IMR-90 (cell line): ENCODE measurements around the gene SCFD1. TPM values are rescaled to one million over a fixed set of nuclear protein-coding genes. Genes with fewer than 3 reads are reported as not detected.

Source experiments
- ATAC-seq: fragments of 200-7000 bp; cut with Tn5 transposase; 2 replicates; pipeline ENCODE4 v1.9.1; 2020; ENCODE audit warnings: low read depth, mild to moderate bottlenecking, moderate library complexity
- BruUV-seq: library from RNA; stranded (reverse); fragments of 400-500 nt; replicated peaks from 2 replicates; lab custom pipeline; 2021; lab: Mats Ljungman, UMichigan
- CTCF ChIA-PET: fragments of 300-600 bp; formaldehyde crosslinking; extraction: SDS; loops from one replicate; lab custom pipeline; 2021; ENCODE audit warnings: antibody characterized with exemption; lab: Yijun Ruan, JAX
- POLR2A ChIA-PET: fragments of 300-600 bp; sonication (Branson Sonifier 250); formaldehyde crosslinking; loops from one replicate; lab custom pipeline; 2022; ENCODE audit warnings: antibody characterized with exemption; ENCODE audit not compliant: unreplicated experiment; lab: Charles Lee
- DNase-seq: peaks from one replicate; pipeline ENCODE4 v3.0.0; 2013
- H2AFZ ChIP-seq: replicated peaks from 2 replicates; pipeline ENCODE3; 2013; ENCODE audit warnings: low read length, mild to moderate bottlenecking; ENCODE audit not compliant: poor library complexity
- H2AK5ac ChIP-seq: 2 replicates; pipeline ENCODE4 v1.6.1; 2013; ENCODE audit warnings: low read depth, low read length, inconsistent platforms
- H2AK9ac ChIP-seq: replicated peaks from 2 replicates; pipeline ENCODE3; 2013; ENCODE audit warnings: mild to moderate bottlenecking, low read depth, low read length, moderate library complexity; ENCODE audit not compliant: poor library complexity
- H2BK120ac ChIP-seq: 2 replicates; pipeline ENCODE4 v1.6.1; 2013; ENCODE audit warnings: low read depth, low read length, inconsistent platforms
- H2BK15ac ChIP-seq: 3 replicates; pipeline ENCODE4 v1.6.1; 2013; ENCODE audit warnings: low read depth, low read length, inconsistent platforms
- H2BK20ac ChIP-seq: 2 replicates; pipeline ENCODE4 v1.6.1; 2013; ENCODE audit warnings: low read depth, mild to moderate bottlenecking, inconsistent platforms, low read length, moderate library complexity
- H2BK5ac ChIP-seq: 2 replicates; pipeline ENCODE4 v1.6.1; 2013; ENCODE audit warnings: mild to moderate bottlenecking, low read depth, low read length, inconsistent platforms; ENCODE audit not compliant: poor library complexity, severe bottlenecking
- H3K14ac ChIP-seq: replicated peaks from 2 replicates; pipeline ENCODE4 v1.6.1; 2013; ENCODE audit warnings: low read depth, low read length, inconsistent platforms
- H3K18ac ChIP-seq: 2 replicates; pipeline ENCODE4 v1.6.1; 2013; ENCODE audit warnings: low read depth, low read length, control low read depth
- H3K23ac ChIP-seq: 2 replicates; pipeline ENCODE4 v1.6.1; 2013; ENCODE audit warnings: low read depth, low read length, inconsistent platforms
- H3K27ac ChIP-seq: 2 replicates; pipeline ENCODE4 v1.5.1; 2013; ENCODE audit warnings: mild to moderate bottlenecking, control low read depth, low read length; ENCODE audit not compliant: insufficient read depth
- H3K27me3 ChIP-seq: 2 replicates; pipeline ENCODE4 v1.6.1; 2013; ENCODE audit warnings: low read length; ENCODE audit not compliant: control insufficient read depth, insufficient read depth
- H3K36me3 ChIP-seq: 2 replicates; pipeline ENCODE4 v1.6.1; 2013; ENCODE audit warnings: low read length, mixed read lengths; ENCODE audit not compliant: control insufficient read depth, insufficient read depth
- H3K4ac ChIP-seq: 2 replicates; pipeline ENCODE4 v1.6.1; 2013; ENCODE audit warnings: low read depth, low read length, inconsistent platforms
- H3K4me1 ChIP-seq: 2 replicates; pipeline ENCODE4 v1.6.1; 2013; ENCODE audit warnings: low read length, mixed read lengths; ENCODE audit not compliant: control insufficient read depth, insufficient read depth
- H3K4me2 ChIP-seq: 2 replicates; pipeline ENCODE4 v1.6.1; 2013; ENCODE audit warnings: low read depth, mild to moderate bottlenecking, control low read depth, low read length, moderate library complexity
- H3K4me3 ChIP-seq: 2 replicates; pipeline ENCODE4 v1.5.1; 2013; ENCODE audit warnings: low read depth, mild to moderate bottlenecking, control low read depth, low read length, moderate library complexity; ENCODE audit not compliant: insufficient read depth
- H3K56ac ChIP-seq: 2 replicates; pipeline ENCODE4 v1.6.1; 2013; ENCODE audit warnings: low read length, inconsistent platforms; ENCODE audit not compliant: insufficient read depth; ENCODE audit errors: extremely low read depth
- H3K79me1 ChIP-seq, 2 experiments: 2 replicates each; pipeline ENCODE4 v1.6.1; 2013; ENCODE audit warnings: low read length in 2 of 2, inconsistent platforms in 1 of 2, low read depth in 1 of 2
- H3K9ac ChIP-seq: 2 replicates; pipeline ENCODE4 v1.6.1; 2013; ENCODE audit warnings: low read depth, low read length, control low read depth
- H3K9me1 ChIP-seq: 2 replicates; pipeline ENCODE4 v1.6.1; 2013; ENCODE audit warnings: low read length, inconsistent platforms; ENCODE audit not compliant: insufficient read depth
- H3K9me3 ChIP-seq: 2 replicates; pipeline ENCODE4 v1.6.1; 2013; ENCODE audit warnings: low read length; ENCODE audit not compliant: control insufficient read depth, insufficient read depth
- H4K20me1 ChIP-seq: 2 replicates; pipeline ENCODE4 v1.6.1; 2013; ENCODE audit warnings: low read length, inconsistent platforms; ENCODE audit not compliant: insufficient read depth
- H4K5ac ChIP-seq: 2 replicates; pipeline ENCODE4 v1.6.1; 2013; ENCODE audit warnings: mild to moderate bottlenecking, low read depth, low read length, control low read depth
- H4K8ac ChIP-seq, 2 experiments: 2 replicates each; pipeline ENCODE4 v1.6.1; 2013; ENCODE audit warnings: low read depth in 2 of 2, low read length in 2 of 2, control low read depth in 1 of 2, inconsistent platforms in 1 of 2
- H4K91ac ChIP-seq: 2 replicates; pipeline ENCODE4 v1.6.1; 2013; ENCODE audit warnings: low read depth, low read length, inconsistent platforms; ENCODE audit not compliant: insufficient read depth
- BHLHE40 ChIP-seq: fragments of 150-350 bp; IDR thresholded peaks from 2 replicates; pipeline ENCODE4 v1.6.1; 2016; ENCODE audit warnings: mild to moderate bottlenecking, low read depth, low read length
- CEBPB ChIP-seq: IDR thresholded peaks from 2 replicates; pipeline ENCODE4 v1.6.1; 2012; ENCODE audit warnings: low read depth, low read length, improper control_type of control experiment
- CHD1 ChIP-seq: IDR thresholded peaks from 2 replicates; pipeline ENCODE4 v1.6.1; 2012; ENCODE audit warnings: low read depth, low read length, improper control_type of control experiment
- CTCF ChIP-seq: conservative IDR thresholded peaks from 2 replicates; pipeline ENCODE4 v1.5.1; 2012; ENCODE audit warnings: mild to moderate bottlenecking, low read depth, low read length, improper control_type of control experiment
- ELK1 ChIP-seq: fragments of 150-350 bp; IDR thresholded peaks from 2 replicates; pipeline ENCODE4 v1.6.1; 2016; ENCODE audit warnings: low read depth, mild to moderate bottlenecking, low read length, moderate library complexity, borderline replicate concordance
- FOS ChIP-seq: fragments of 150-350 bp; IDR thresholded peaks from 2 replicates; pipeline ENCODE4 v1.6.1; 2016; ENCODE audit warnings: low read depth, low read length
- MAFK ChIP-seq: IDR thresholded peaks from 2 replicates; pipeline ENCODE4 v1.6.1; 2012; ENCODE audit warnings: low read depth, low read length, improper control_type of control experiment
- MAZ ChIP-seq: IDR thresholded peaks from 2 replicates; pipeline ENCODE4 v1.6.1; 2012; ENCODE audit warnings: low read depth, mild to moderate bottlenecking, low read length, improper control_type of control experiment, moderate library complexity, borderline replicate concordance
- NFE2L2 ChIP-seq: fragments of 150-350 bp; IDR thresholded peaks from 2 replicates; pipeline ENCODE4 v1.6.1; 2016; ENCODE audit warnings: low read depth, mild to moderate bottlenecking, low read length
- POLR2A ChIP-seq: IDR thresholded peaks from 2 replicates; pipeline ENCODE4 v1.6.1; 2012; ENCODE audit warnings: mild to moderate bottlenecking, low read depth, low read length
- RAD21 ChIP-seq: IDR thresholded peaks from 2 replicates; pipeline ENCODE4 v1.6.1; 2012; ENCODE audit warnings: low read length, improper control_type of control experiment
- RCOR1 ChIP-seq: IDR thresholded peaks from 2 replicates; pipeline ENCODE4 v1.6.1; 2012; ENCODE audit warnings: mild to moderate bottlenecking, low read length, improper control_type of control experiment; ENCODE audit not compliant: insufficient replicate concordance
- RFX5 ChIP-seq: IDR thresholded peaks from 2 replicates; pipeline ENCODE4 v1.8.0; 2012; ENCODE audit warnings: low read depth, mild to moderate bottlenecking, low read length, moderate library complexity
- SMC3 ChIP-seq: fragments of 150-350 bp; IDR thresholded peaks from 2 replicates; pipeline ENCODE4 v1.6.1; 2016; ENCODE audit warnings: low read depth, mild to moderate bottlenecking, antibody characterized with exemption, low read length, moderate library complexity
- USF2 ChIP-seq: fragments of 150-350 bp; IDR thresholded peaks from 2 replicates; pipeline ENCODE4 v1.6.1; 2017; ENCODE audit warnings: mild to moderate bottlenecking, antibody characterized with exemption, low read length, low read depth
- WGBS, 2 experiments: methylation state at CpG; one replicate each; pipeline versions ENCODE4 v1.1.5 to v1.1.7; 2013; ENCODE audit warnings: missing lambda C conversion rate in 2 of 2; ENCODE audit not compliant: insufficient read length in 1 of 2; ENCODE audit errors: extremely low coverage in 2 of 2; 5-methylcytosine and 5-hydroxymethylcytosine counted together
- dilution Hi-C: fragments of 300-500 bp; cut with HindIII; formaldehyde crosslinking; loops from one replicate; pipeline ENCODE4 v1.14.3; 2018; ENCODE audit warnings: low sequenced_read_pairs; ENCODE audit not compliant: unreplicated experiment
- in situ Hi-C: fragments of 300-500 bp; cut with MboI; formaldehyde crosslinking; loops from 3 replicates; pipeline ENCODE4 v1.14.3; 2019; ENCODE audit warnings: low sequenced_read_pairs, inconsistent platforms, mixed read lengths
- intact Hi-C: fragments of 100-400 bp; cut with micrococcal nuclease; formaldehyde crosslinking; loops from 2 replicates; pipeline ENCODE4 v1.10.0; 2022
- polyA plus RNA-seq, 3 experiments: library from polyadenylated mRNA; depleted of rRNA; stranded (reverse); fragments of >200 nt; gene quantifications; 2 replicates each; pipeline ENCODE4 v1.2.3, GENCODE V29; 2012; ENCODE audit warnings: low replicate concordance in 1 of 3
- total RNA-seq: library from RNA; depleted of rRNA; stranded (reverse); fragments of >200 nt; gene quantifications from 2 replicates; pipeline ENCODE4 v1.2.3, GENCODE V29; 2012

The SCFD1 gene
- total and polyA plus RNA-seq, 2 of the 4 experiments (the other 2 are of a cell fraction) = 51.4 to 74.0 TPM

DNA sequence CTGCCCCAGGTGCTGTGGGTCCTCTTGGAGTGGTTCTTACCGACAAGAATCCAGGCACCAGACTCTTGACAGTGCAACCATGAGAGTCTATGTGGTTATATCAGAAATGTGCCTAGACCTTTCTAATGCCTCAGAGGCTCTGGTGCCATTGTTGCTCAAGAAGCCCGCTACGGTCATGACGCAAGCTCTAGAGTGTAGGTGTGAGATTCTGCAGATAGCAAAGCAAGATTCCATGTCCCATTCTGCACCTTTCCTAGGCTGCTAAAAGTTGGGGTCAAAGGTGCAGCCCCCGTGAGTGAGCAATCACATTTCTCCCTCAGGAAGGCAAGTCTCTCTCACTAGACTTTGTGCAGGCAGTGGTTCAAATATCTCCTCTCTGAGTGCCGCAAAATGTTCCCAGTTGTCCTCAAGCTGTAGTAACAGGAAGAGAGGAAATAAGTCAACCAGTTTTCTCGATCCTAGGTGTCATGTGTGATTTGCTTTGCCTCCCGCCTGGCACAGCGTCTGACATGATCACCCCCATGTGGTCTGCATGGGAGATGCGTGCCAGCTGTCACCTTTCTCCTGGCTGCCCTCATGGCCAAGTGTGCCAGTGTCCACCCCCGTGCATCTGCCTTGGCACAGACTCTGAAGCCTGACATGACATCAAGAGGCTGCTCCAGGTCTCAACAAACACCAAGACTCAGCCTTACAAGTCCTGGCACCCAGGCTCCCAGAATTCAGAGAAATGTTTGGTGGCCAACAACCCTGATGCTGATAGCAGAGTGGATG lies 129.7 kb downstream of the SCFD1 start:
- H3K4ac ChIP-seq = no peak overlapping the region
- no peak overlapping the region for H4K91ac ChIP-seq
- no peak overlapping the region for H3K27ac ChIP-seq
- H3K9ac ChIP-seq = no peak overlapping the region
- H3K4me2 ChIP-seq = no peak overlapping the region
- H2BK15ac ChIP-seq = no peak overlapping the region
- H3K56ac ChIP-seq = no peak overlapping the region
- no peaks in the 10 kb centered on the region for H3K79me1 ChIP-seq
- intact Hi-C loops (loop anchor here (5.0 kb wide), 1 partner anchor 45 kb away; no protein-coding TSS in a partner anchor), dilution Hi-C loops (no loop called here), in situ Hi-C loops (no loop called here)
- ATAC-seq (no peak), DNase-seq (no peak)
- H3K27me3 ChIP-seq = peaks cover 20% of the 10 kb centered on the region
- no peak overlapping the region for H2BK5ac ChIP-seq
- no peak overlapping the region for H2BK20ac ChIP-seq
- no peaks in the 10 kb centered on the region for H3K36me3 ChIP-seq
- no peaks in the 10 kb centered on the region; the same call in 1 of the 2 replicates for H3K9me1 ChIP-seq
- no peak overlapping the region for H2AK5ac ChIP-seq
- no peaks in the 10 kb centered on the region for H3K9me3 ChIP-seq
- BruUV-seq = no TSS peak
- no peak overlapping the region for H2AFZ ChIP-seq
- no peak overlapping the region for H3K4me3 ChIP-seq
- WGBS, 2 experiments = 87% methylated on average over 4 of the region's 11 CpGs; no CpG with 5 or more reads in 1 of the 2 experiments
- H2BK120ac ChIP-seq = no peak overlapping the region
- H3K18ac ChIP-seq = no peak overlapping the region
- no peak overlapping the region for H4K5ac ChIP-seq
- POLR2A ChIA-PET = no interaction called here
- no peak overlapping the region for H3K23ac ChIP-seq
- H4K8ac ChIP-seq = no peak overlapping the region
- no peaks in the 10 kb centered on the region for H3K4me1 ChIP-seq
- H3K14ac ChIP-seq = no peak overlapping the region
- no peak overlapping the region for H2AK9ac ChIP-seq
- CTCF ChIA-PET = no interaction called here
- H4K20me1 ChIP-seq = peaks cover 3% of the 10 kb centered on the region; the same call in 1 of the 2 replicates
- TF ChIP-seq RCOR1 = no peak
- no peak for TF ChIP-seq CHD1
- TF ChIP-seq CTCF = no peak
- no peak for TF ChIP-seq USF2
- no peak for TF ChIP-seq NFE2L2
- TF ChIP-seq MAZ = no peak
- TF ChIP-seq ELK1 = no peak
- no peak for TF ChIP-seq MAFK
- no peak for TF ChIP-seq SMC3
- no peak for TF ChIP-seq BHLHE40
- TF ChIP-seq POLR2A = no peak
- no peak for TF ChIP-seq FOS
- TF ChIP-seq CEBPB = no peak
- no peak for TF ChIP-seq RAD21
- TF ChIP-seq RFX5 = no peak
